Activated T-cell treated with anti-CD3 and anti-CD28 coated beads, Interleukin-2, amount 50 U/mL, for 48 hours (primary cell): Measurements from ENCODE around the gene FHIT.

Experiments used
- DNase-seq, 2 experiments: peaks; one replicate each; pipeline ENCODE4 v3.0.0-alpha.2; 2020

Gene FHIT

GRCh38 chr3:60188803-60189202 lies 1062.4 kb downstream of the FHIT start:
- DNase-seq: no peak

DNA sequence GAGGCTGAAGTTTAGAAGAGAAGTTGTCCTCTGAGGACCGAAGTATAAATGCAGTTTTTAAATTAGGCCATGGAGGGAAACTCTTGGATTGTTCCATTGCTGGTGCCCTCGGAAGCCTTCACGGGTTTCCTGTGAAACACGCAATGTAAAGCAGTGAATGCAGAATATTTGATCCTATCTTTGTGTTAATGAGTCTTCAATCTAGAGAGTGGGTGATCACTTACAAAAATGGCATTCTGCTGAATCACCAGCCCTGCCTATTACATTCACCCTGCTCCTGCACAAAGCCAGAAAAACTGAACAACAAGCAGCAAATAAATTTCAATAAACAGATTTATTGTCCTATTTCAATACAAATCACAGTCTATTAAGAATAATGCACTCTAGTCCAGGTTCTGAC lies 1063.9 kb downstream of the FHIT start:
- no peak for DNase-seq

GRCh38 chr3:60186359-60186758 lies 1064.9 kb downstream of the FHIT start:
- DNase-seq: no peak

- no peak for DNase-seq
These were observed 1066.1 kb downstream of the FHIT start for GRCh38 chr3:60185161-60185560.

- no peak for DNase-seq
These were observed 1068.6 kb downstream of the FHIT start for GRCh38 chr3:60182697-60183096.

- no peak for DNase-seq
These were observed 1072.2 kb downstream of the FHIT start for GRCh38 chr3:60178931-60179653.

DNA sequence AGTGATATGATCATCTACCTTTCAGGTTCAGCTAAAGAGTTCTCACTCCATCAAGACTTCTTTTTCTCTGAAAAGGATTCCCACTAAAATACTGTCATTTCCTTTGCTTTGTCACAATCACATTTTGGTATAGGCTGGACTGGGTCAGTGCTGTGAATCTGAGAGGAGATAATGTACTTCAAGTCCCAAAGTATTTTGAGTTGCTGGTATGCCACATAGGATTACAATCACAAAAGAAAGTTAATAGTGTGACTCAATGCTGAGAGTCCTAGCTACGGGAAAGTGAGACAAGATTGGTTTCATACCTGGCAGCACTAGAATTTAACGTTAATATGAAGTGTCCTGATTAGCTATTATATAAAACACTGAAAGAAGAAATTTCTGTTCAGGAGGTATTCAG lies 1073.5 kb downstream of the FHIT start:
- DNase-seq: no peak

DNA sequence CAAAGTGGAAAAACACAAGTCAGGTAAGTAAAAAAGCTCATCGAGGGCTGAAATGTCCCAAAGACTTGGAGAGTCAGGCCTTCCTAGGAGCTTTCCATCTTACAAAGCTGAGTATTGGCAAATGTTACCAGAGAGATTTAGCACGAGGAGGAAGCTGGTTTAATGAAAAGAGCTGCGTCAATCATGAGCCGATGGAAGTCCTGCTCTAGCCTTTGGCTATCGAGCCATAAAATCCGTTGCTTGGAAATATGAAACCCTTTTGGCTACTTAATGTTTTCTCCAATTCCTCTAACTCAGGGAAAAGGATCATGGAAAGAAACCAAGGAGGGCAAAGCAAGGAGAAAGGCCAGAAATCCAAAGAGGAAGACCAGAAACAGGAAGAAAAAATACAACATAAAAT lies 1074.6 kb downstream of the FHIT start:
- no peak for DNase-seq

DNA sequence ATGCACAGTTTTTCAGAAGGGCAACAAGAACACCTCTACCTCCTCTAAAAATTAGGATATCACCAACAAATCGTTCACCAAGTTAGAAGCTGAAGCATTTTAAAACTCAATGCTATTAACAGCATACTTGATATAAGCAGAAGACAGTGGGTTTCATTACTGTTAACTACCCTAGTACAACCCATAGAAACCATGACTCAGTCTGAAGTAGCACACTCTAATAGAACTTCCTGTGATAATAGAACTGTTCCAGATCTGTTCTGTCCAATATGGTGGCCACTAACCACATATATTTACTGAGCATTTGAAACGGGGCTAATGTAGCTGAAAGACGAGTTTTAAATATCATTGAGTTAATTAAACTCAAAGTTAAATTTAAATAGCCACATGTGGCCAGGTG lies 1075.6 kb downstream of the FHIT start:
- DNase-seq: no peak

DNA sequence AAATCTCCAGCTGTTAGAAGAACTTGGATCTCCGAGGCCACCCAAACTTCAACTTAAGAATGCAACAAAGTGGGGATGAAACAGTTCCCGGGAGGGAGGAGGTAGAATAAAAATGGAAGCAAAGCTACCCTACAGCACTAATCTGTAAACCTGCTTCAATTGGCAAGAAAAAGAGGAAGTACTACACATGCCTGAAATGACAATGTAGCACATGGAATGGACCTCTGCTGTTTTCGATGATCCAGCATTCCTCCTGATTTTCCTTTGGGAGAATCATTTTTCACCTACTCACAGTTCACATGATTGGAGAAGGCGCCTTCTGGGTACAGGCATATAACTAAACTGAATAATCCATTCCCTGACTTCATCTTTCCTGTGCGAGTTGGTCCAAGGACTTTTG lies 1081.5 kb downstream of the FHIT start:
- DNase-seq: no peak

DNA sequence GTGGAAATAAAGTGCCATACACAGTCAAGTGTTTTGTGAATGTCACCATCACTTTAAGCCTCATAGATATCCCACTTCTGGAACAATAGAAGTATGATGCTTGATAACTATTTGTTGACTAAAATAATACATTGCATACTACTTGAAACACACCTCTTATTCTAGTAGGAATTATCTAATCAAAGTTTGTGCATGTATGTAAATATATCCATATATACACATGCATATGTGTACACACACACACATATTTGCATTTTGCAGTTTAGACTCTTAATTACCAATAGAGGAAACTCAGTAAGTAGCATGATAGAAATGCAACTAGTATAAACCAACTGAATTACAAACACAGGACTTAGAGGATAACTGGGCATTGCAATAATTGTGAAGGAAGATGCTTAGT lies 1084.1 kb downstream of the FHIT start:
- no peak for DNase-seq

GRCh38 chr3:60160822-60161748 lies 1090.2 kb downstream of the FHIT start:
- no peak for DNase-seq

- DNase-seq: no peak
These were observed 1091.0 kb downstream of the FHIT start for GRCh38 chr3:60160111-60160821.

DNA sequence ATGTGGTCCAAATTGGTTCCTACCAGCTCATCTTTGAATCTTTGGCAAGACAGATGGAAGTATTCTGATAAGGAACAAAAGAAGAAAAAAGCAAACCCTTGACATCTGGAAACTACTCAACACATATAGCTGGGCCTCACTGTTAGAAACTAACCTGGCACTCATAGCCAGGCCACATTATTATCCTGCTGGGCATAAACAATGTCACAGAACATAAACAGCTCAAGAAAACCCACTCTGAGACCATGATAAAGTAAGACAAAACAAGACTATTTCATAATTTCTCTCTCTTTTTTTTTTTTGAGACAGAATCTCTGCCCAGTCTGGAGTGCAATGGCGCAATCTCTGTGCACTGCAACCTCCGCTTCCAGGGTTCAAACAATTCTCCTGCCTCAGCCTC lies 1093.2 kb downstream of the FHIT start:
- DNase-seq: no peak

DNA sequence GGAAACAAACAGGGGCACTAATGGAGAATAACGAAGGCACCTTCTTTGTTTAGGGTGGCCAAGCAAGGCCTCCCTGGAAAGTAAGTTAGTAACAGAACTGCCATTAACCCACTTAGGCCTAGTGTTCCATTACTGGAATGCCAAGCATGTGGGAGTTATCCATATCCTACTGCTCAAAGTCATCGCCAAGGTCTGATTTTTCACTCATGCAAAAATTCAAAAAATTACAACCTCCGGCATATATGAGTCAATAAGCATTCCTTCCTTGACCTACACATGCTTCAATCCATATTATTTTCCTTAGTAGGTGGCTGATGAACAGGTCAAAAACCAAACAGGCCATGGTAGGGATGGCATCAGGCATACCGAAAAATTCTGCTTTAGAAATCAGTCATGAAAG lies 1097.2 kb downstream of the FHIT start:
- DNase-seq: no peak

DNA sequence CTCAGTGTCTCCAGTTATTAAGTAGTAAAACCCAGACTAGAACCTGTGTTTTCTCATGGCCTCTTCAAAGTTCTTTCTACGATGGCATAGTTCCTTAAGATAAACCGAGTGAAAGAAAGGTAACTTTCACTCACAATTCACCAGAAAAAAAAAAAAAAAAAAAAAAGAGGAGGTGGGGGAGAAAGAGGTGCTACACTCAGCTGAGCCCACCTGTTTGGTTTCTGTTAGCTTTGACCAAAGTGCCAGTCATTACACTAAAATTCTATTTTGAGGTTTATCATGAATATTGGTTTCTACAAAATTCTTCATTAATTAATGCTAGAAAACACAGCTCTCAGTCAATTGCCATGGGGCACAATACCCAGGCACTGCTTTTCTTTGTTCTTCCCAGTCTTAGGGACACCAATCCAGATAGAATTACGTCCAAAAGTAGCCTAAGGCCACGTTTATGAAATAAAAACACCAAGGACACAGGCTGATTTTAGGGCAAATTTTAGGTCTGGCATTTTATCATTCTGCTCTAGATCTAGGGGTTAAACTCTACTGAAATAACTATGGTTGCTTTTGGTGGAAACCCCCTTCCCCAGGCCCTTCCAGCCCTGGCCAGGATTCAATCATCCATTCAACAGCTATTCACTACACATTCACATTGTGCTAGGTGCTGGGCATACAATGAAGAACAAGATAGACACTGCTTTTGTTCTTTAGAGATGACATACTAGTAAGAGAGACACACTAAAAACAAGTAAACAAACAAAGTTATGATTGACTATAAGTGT lies 1097.8 kb downstream of the FHIT start:
- DNase-seq: no peak

DNA sequence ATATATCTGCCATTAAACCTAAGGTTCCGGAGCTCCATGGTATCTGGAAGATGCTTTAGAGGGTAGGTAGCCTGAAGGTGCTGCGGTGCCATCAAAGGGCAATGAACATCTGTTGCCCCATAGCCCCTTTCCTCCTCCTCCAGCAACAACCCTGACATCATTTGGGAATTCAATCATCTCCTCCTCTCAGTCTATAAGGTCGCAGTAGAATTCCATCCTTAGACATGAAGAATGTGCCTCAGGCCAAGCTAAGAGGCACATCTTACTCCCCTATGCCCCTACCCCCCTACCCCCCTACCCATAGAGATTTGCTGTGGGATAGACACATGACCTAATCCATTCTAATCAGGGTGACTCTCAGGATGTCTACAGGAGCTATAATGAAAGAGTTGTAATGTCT lies 1101.8 kb downstream of the FHIT start:
- no peak for DNase-seq

- no peak for DNase-seq
These were observed 1103.9 kb downstream of the FHIT start for GRCh38 chr3:60147249-60147950.

DNA sequence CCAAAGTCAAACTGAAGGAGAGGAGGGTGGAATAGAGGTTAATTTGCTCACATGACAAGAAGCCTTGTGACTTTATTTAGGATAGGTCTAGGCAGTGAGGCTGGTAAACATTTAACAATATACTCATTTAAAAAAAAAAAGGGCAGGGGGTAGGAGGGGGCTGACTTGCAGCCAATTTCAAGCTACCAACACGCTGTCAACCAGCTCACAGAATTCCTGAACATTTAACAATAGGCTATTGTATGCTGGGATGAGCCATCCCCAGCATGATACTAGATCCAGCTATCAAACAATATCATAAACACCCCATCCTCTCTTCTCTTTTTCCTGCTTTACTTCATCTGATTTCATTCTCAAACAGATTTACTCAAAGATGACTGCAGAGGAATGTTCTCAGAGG lies 1105.1 kb downstream of the FHIT start:
- no peak for DNase-seq

DNA sequence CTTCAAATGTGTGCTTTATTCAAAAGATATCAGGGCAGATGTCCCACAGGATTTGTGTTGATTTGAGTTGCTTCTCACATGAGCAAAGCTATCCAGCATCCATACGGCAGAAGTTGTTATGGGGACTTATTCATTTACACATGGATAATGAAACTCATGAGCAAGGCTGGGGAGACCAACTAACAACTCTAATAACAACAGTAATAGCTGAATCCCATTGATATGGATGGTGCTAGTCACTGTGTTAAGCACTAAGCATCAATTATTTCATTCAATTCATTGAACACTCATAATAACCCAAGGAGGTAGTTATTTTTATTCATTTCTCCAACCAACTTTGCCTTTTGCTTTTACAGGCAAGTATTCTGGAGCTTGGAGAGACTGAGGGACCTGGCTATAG lies 1107.2 kb downstream of the FHIT start:
- DNase-seq: no peak

DNA sequence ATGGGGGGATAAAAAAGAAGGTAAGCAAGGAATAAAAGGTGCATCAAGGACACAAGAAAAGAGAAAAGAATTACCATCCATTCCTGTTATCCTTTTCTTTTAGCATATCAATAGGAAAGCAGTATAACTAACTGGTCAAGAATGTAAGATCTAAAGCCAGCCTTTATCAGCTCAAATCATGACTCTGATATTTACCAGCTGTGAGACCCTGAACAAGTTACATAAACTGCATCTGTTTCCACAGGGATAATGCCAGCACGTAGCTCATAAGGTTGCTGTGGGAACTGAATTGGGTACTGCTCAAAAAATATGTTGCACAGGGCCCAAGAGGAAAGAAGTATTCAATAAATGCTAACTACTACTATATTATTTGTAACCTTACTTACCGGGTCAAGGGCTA lies 1109.2 kb downstream of the FHIT start:
- DNase-seq: no peak

- DNase-seq: no peak
These were observed 1111.1 kb downstream of the FHIT start for GRCh38 chr3:60140160-60140559.
